ENCODE measurements around the gene CCNY.
"Not testable (repeated sequence)": the region's sequence is repeated elsewhere in the genome, so short reads cannot be mapped to it uniquely, and the experiment has no call there.

The CCNY gene

GRCh38 chr10:35308809-35309208 lies 27.5 kb upstream of the CCNY start:
- no peak overlapping the region for H3K27ac ChIP-seq
- H3K4me3 ChIP-seq = no peak overlapping the region
- TF ChIP-seq POLR2AphosphoS5 (IDR thresholded peaks at IDR 0.05; ENCODE audit: borderline replicate concordance, low read depth, low read length) (no peak), FOXP2 (optimal IDR thresholded peaks at IDR 0.05; ENCODE audit: control extremely low read depth, extremely low read length, insufficient read depth) (no peak), EZH2 (IDR thresholded peaks at IDR 0.05) (no peak)
- DNase-seq (ENCODE audit: low read depth, low spot score) = no peak
- H3K9me3 ChIP-seq (ENCODE audit: low read depth, low read length) = no peaks in the 10 kb centered on the region
- H3K36me3 ChIP-seq (ENCODE audit: insufficient read depth, low read length) = no peaks in the 10 kb centered on the region
- H3K9ac ChIP-seq (ENCODE audit: insufficient read length) = no peak overlapping the region

DNA sequence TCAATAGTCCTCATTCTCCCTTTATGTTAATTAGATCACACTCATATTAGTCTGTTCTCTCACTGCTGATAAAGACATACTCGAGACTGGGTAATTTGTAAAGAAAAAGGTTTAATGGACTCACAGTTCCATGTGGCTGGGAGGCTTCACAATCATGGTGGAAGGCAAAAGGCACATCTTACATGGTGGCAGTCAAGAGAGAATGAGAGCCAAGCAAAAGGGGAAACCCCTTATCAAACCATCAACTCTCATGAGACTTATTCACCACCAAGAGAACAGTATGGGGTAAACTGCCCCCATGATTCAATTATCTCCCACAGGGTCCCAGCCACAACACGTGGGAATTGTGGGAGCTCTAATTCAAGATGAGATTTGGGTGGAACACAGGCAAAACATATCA lies 22.2 kb upstream of the CCNY start:
- H3K9ac ChIP-seq (ENCODE audit: insufficient read length); H3K36me3 ChIP-seq (ENCODE audit: insufficient read depth, low read length); DNase-seq (ENCODE audit: low read depth, low spot score); H3K9me3 ChIP-seq (ENCODE audit: low read depth, low read length); H3K27ac ChIP-seq; H3K4me3 ChIP-seq: not testable (repeated sequence)

DNA sequence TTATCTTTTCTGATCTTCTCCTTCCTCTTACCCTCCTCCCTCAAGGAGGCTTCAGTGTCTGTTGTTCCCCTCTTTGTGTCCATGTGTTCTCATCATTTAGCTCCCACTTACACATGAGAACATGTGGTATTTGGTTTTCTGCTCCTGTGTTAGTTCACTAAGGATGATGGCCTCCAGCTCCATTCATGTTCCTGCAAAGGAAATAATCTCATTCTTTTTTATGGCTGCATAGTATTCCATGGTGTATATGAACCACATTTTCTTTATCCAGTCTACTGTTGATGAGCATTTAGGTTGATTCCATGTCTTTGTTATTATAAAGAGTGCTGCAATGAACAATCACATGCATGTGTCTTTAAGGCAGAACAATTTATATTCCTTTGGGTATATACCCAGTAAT lies 21.1 kb upstream of the CCNY start:
- not testable (repeated sequence) for H3K4me3 ChIP-seq; H3K27ac ChIP-seq; H3K9ac ChIP-seq (ENCODE audit: insufficient read length); H3K9me3 ChIP-seq (ENCODE audit: low read depth, low read length); DNase-seq (ENCODE audit: low read depth, low spot score); H3K36me3 ChIP-seq (ENCODE audit: insufficient read depth, low read length)

DNA sequence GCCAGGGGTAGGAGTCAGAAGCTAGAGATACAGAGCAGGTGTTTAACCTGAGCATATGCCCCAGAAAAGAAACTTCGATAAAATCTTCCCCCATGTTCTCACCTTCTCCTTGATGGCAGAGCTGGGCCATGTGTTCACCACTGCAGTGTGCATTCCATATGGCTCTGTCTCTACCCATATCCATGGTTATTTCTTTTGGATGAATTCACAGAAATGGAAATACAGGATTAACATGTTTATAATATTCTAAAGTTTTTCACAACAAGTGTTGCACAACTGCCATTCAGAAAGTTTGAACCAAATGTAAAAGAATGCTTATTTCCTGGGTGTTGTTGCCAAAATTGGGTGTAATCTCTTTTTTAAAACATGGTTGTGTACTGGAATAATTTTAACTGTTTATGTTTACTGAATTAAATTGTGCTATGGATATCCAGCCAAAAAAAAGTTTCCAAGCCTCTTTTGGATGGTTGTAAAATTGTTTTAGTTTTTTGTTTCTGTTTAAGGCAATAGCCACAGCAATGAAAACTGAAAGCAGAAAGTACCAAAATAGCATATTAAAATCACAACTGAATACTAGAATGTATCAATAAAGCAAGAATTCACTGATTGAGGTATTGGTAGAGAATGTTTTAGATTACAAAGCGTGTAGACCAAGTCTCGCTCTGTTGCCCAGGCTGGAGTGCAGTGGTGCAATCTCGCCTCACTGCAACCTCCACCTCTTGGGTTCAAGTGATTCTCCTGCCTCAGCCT lies 19.9 kb upstream of the CCNY start:
- no peak overlapping the region for H3K4me3 ChIP-seq
- H3K36me3 ChIP-seq (ENCODE audit: insufficient read depth, low read length) = peaks cover 6% of the 10 kb centered on the region; the same call in 1 of the 2 replicates
- H3K27ac ChIP-seq = no peak overlapping the region
- no peaks in the 10 kb centered on the region for H3K9me3 ChIP-seq (ENCODE audit: low read depth, low read length)
- TF ChIP-seq FOXP2 (optimal IDR thresholded peaks at IDR 0.05; ENCODE audit: control extremely low read depth, extremely low read length, insufficient read depth) (no peak), EZH2 (IDR thresholded peaks at IDR 0.05) (no peak), POLR2AphosphoS5 (IDR thresholded peaks at IDR 0.05; ENCODE audit: borderline replicate concordance, low read depth, low read length) (no peak)
- H3K9ac ChIP-seq (ENCODE audit: insufficient read length) = no peak overlapping the region
- no peak for DNase-seq (ENCODE audit: low read depth, low spot score)

DNA sequence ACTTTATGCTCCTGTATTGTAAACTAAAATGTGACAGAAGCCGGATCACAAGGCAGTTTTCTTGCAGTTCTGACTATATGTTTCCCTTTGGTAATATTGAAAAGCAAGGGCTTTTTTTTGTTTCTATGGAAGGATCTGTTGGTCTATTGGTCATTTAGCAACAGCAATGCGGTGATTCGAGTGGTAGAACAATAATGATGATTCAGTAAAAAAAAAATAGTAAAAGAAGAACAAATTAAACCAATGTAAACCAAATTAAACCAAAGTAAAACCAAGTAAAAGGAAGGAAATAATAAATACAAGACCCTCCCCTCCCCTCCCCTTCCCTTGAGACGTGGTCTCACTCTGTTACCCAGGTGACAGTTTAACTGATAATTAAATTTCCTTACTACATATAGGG lies 17.8 kb upstream of the CCNY start:
- no peak overlapping the region for H3K4me3 ChIP-seq
- no peaks in the 10 kb centered on the region for H3K9me3 ChIP-seq (ENCODE audit: low read depth, low read length)
- no peak for TF ChIP-seq FOXP2 (optimal IDR thresholded peaks at IDR 0.05; ENCODE audit: control extremely low read depth, extremely low read length, insufficient read depth)
- no peak for TF ChIP-seq POLR2AphosphoS5 (IDR thresholded peaks at IDR 0.05; ENCODE audit: borderline replicate concordance, low read depth, low read length)
- no peak for TF ChIP-seq EZH2 (IDR thresholded peaks at IDR 0.05)
- no peak overlapping the region for H3K9ac ChIP-seq (ENCODE audit: insufficient read length)
- H3K27ac ChIP-seq = no peak overlapping the region
- H3K36me3 ChIP-seq (ENCODE audit: insufficient read depth, low read length) = peaks cover 11% of the 10 kb centered on the region; the same call in 1 of the 2 replicates
- DNase-seq (ENCODE audit: low read depth, low spot score) = no peak

DNA sequence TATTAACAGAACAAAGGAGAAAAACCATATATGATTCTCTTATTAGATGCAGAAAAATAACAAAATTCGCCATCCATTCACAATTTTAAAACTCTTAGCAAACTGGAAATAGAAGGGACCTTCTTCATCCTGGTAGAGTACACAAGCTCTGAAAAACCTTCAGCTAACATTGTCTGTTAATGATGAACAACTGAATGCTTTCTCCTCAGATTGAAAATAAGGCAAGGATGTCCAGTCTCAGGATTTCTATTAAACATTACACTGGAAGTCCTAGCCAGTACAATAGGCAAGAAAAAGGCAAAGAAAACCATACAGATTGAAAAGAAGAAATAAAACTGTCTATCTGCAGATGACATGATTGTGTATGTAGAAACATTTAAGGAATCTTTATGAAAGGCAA lies 16.0 kb upstream of the CCNY start:
- TF ChIP-seq POLR2AphosphoS5 (IDR thresholded peaks at IDR 0.05; ENCODE audit: borderline replicate concordance, low read depth, low read length) (no peak), FOXP2 (optimal IDR thresholded peaks at IDR 0.05; ENCODE audit: control extremely low read depth, extremely low read length, insufficient read depth) (no peak), EZH2 (IDR thresholded peaks at IDR 0.05) (no peak)
- H3K36me3 ChIP-seq (ENCODE audit: insufficient read depth, low read length) = peaks cover 11% of the 10 kb centered on the region; the same call in 1 of the 2 replicates
- no peak for DNase-seq (ENCODE audit: low read depth, low spot score)
- no peaks in the 10 kb centered on the region for H3K9me3 ChIP-seq (ENCODE audit: low read depth, low read length)
- no peak overlapping the region for H3K27ac ChIP-seq
- H3K4me3 ChIP-seq = no peak overlapping the region
- H3K9ac ChIP-seq (ENCODE audit: insufficient read length) = no peak overlapping the region

GRCh38 chr10:35322636-35323035 lies 13.7 kb upstream of the CCNY start:
- H3K4me3 ChIP-seq = no peak overlapping the region
- H3K9ac ChIP-seq (ENCODE audit: insufficient read length) = no peak overlapping the region
- no peaks in the 10 kb centered on the region for H3K9me3 ChIP-seq (ENCODE audit: low read depth, low read length)
- TF ChIP-seq POLR2AphosphoS5 (IDR thresholded peaks at IDR 0.05; ENCODE audit: borderline replicate concordance, low read depth, low read length) = no peak
- TF ChIP-seq EZH2 (IDR thresholded peaks at IDR 0.05) = no peak
- H3K36me3 ChIP-seq (ENCODE audit: insufficient read depth, low read length) = peaks cover 5% of the 10 kb centered on the region; the same call in 1 of the 2 replicates
- no peak overlapping the region for H3K27ac ChIP-seq
- no peak for DNase-seq (ENCODE audit: low read depth, low spot score)

- H3K36me3 ChIP-seq (ENCODE audit: insufficient read depth, low read length) = peaks cover 5% of the 10 kb centered on the region; the same call in 1 of the 2 replicates
- H3K9me3 ChIP-seq (ENCODE audit: low read depth, low read length) = no peaks in the 10 kb centered on the region
- no peak for DNase-seq (ENCODE audit: low read depth, low spot score)
These were observed 12.1 kb upstream of the CCNY start for GRCh38 chr10:35324196-35324595.

GRCh38 chr10:35326466-35327235 lies 9.7 kb upstream of the CCNY start:
- H3K27ac ChIP-seq = no peak overlapping the region
- DNase-seq (ENCODE audit: low read depth, low spot score) = no peak
- peaks cover 5% of the 10 kb centered on the region; the same call in 1 of the 2 replicates for H3K36me3 ChIP-seq (ENCODE audit: insufficient read depth, low read length)
- TF ChIP-seq EZH2 (IDR thresholded peaks at IDR 0.05) (no peak), FOXP2 (optimal IDR thresholded peaks at IDR 0.05; ENCODE audit: control extremely low read depth, extremely low read length, insufficient read depth) (no peak), POLR2AphosphoS5 (IDR thresholded peaks at IDR 0.05; ENCODE audit: borderline replicate concordance, low read depth, low read length) (no peak)
- no peak overlapping the region for H3K4me3 ChIP-seq
- no peaks in the 10 kb centered on the region for H3K9me3 ChIP-seq (ENCODE audit: low read depth, low read length)
- no peak overlapping the region for H3K9ac ChIP-seq (ENCODE audit: insufficient read length)

More at GRCh38 chr10:35324196-35324595, 12.1 kb upstream of the CCNY start:
- H3K27ac ChIP-seq = no peak overlapping the region
- H3K4me3 ChIP-seq = no peak overlapping the region
- TF ChIP-seq EZH2 (IDR thresholded peaks at IDR 0.05) = no peak
- TF ChIP-seq FOXP2 (optimal IDR thresholded peaks at IDR 0.05; ENCODE audit: control extremely low read depth, extremely low read length, insufficient read depth) = no peak
- TF ChIP-seq POLR2AphosphoS5 (IDR thresholded peaks at IDR 0.05; ENCODE audit: borderline replicate concordance, low read depth, low read length) = no peak
- H3K9ac ChIP-seq (ENCODE audit: insufficient read length) = no peak overlapping the region
